Stromal cell of bone marrow (primary cell): ENCODE measurements around the gene KCNMB2.
"Not testable (repeated sequence)": the region's sequence is repeated elsewhere in the genome, so short reads cannot be mapped to it uniquely, and the experiment has no call there.

ENCODE experiments used
- DNase-seq: peaks from one replicate; pipeline ENCODE4 v3.0.0-alpha.2; 2012; ENCODE audit warnings: low read depth

The KCNMB2 gene

DNA sequence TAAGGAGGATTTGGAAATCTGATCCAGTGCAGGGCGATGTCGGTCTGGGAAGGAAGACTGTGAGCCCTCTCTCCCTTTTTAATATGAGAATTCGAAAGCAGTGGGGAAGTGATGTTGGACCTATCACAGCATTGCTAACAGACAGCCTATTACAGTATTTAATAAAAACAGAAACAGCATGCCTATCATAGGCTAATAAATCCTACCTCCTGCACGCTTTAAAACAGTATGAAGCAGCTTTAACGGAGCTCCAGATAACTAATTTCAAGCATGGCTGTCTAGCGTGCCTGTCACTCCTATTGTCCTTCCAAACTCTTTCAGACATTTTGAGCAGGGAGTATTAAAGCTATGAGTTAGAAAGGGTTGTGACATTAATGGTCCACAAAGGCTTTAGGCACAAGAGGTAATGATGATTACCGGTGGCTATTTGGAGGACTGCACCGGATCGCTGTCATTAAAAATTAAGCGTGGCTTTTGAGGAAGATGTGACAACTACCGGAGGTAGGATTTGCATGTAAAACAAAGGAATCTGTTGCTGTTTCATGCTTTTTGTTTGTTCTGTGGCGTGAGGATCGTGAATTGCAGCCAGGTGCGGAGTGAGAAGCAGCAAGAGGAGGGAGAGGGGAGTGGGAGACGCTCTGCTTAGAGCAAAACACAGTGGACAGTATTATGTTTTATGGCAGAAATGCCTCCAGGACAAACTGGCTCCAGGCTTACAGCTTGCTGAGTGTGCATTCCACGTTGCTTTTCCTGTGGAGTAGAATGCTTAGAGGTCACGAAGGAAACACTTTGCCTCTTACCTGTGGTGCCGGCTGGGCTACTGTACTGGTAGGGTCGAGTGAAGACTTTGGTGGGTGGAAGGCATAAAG lies at the start of gene KCNMB2:
KCNMB2 (plus strand) TSS at position 226 of the 869 bp plus-strand sequence.
- peak; percentile 9 for DNase-seq

DNA sequence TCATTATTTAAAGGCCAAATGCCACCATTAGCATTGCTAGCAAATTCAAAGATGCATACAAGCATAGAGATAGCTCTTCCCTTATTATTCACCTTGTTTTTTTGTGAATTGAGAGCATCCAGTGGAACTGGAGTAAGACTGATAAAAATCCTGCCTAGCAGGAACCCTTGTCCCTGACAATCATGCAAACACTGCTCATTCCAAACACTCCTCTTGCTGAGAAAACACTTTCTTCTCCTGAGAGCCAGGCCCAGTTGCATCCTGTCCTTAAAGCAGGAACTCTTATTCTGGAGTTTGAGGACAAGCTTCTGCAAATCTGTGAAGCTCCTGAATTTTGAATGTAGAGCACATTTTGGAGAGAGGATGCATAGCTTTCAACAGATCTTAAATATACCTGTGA lies 49.3 kb upstream of the KCNMB2 start:
- DNase-seq: no peak

DNA sequence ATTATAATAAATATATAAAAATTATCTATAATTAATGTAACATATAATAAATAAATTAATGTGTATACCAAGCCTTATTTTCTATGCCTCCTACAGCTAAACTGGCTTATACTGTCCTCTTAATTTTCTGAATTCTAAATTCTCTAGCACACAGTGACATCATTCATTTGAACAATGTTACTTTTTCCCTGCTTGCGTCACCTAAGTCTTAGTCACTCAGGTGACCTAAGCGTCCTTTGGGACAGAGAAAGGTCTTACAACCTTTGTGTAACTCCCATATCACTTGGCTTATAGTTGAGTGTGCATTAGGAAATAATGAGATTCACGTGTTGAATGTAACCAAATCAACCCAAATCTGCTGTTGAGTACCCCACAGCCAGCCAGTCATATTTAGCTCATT lies 48.5 kb upstream of the KCNMB2 start:
- DNase-seq: no peak

DNA sequence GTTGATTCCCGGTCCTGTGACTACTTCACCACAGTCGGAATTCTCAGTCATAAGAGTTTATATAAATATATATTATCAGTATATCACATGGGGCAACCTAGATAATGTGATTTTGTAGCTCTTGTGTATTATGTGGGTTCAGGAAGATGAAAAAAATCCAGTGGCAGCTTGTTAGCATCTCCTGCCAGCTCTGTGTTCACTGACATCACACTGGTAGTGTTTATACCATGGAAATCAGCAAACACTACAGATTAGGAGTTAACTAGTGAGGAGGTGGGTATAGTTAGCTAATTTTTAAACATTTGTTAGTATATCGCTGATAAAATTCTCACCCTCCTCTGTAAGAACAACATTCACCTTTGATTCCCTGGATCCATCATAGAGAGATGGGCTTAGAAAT lies 44.5 kb upstream of the KCNMB2 start:
- no peak for DNase-seq

DNA sequence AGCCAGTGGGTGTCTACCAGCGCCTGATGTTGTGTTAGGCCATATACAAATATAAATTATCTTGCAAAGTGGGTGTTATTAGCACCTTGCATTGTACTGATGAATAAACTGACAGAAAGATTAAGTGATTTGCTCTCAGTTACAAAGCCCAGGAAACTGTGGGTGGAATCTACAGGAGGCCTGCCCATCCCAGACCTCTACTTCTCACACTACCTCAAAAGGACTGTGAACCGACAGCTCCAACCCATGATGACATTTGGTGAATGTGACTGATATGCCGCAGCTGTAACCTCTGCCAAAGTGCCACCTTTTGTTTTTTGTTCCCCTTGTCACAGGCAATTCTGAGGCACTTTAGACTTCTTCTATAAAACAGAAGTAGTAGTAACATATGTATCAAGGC lies 43.7 kb upstream of the KCNMB2 start:
- no peak for DNase-seq

DNA sequence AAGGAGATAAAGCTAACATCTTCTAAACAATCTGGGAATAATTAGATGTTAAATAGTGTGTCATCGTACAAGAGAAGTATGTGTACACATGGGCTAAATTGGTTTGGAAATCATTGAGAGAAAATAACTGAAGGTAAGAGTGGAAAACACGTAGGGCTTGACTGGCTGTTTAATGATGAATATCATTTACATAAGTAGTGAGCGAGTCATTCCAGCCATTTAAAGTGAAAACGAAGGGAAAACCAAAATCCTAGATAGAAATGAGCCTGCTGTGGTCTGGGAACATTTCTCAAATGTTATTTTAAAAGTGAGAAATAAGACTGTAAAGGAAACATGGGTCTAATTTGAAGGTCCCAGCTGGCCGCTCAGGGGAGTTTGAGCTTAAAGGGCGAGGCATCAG lies 41.9 kb upstream of the KCNMB2 start:
- DNase-seq: no peak

DNA sequence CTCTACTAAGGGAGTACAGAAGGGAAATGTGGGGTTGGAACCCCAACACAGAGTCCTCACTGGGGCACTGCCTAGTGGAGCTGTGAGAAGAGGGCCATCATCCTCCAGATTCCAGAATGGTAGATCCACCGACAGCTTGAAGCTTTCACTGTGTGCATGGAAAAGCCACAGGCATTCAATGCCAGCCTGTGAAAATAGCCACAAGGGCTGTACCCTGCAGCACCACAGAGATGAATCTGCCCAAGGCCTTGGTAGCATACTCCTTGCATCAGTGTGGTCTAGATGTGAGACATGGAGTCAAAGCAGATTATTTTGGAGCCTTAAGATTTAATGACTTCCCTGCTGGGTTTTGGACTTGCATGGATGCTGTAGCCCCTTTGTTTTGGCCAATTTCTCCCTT lies 39.3 kb upstream of the KCNMB2 start:
- DNase-seq: no peak

DNA sequence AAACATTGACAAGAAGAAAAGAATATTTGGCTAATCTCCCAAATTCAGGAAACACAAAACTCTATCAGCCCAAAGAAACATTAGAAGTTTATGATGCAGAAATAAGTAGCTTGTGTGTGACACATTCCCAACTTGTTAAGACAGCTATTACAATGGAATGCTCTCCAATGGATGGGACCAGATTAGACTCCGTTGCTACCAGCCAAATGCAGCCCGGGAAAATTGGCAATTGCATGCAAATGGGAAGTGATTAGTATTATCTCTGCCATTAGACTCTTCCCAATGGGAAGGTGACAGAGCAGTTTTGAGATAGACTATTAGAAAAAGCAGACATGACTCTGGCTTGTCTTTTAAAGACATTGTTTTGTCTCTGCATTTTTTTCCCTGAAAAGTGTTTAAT lies 37.4 kb upstream of the KCNMB2 start:
- no peak for DNase-seq

DNA sequence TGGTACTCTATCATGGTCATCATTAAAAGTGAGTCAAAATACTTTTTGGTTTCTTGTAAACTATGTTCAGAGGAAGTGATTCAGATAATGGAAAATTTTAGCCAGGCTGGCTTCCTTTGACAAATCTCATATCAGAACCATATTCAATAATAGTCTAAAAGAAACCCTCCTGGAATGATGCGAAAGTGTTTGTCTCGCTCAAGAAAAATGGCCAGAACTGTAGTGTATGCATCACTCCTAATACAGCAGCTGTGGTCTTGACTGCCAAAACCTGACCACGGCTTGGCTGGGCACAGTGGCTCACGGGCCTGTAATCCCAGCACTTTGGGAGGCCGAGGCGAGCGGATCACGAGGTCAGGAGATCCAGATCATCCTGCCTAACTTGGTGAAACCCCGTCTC lies 35.6 kb upstream of the KCNMB2 start:
- peak; percentile 47 for DNase-seq

DNA sequence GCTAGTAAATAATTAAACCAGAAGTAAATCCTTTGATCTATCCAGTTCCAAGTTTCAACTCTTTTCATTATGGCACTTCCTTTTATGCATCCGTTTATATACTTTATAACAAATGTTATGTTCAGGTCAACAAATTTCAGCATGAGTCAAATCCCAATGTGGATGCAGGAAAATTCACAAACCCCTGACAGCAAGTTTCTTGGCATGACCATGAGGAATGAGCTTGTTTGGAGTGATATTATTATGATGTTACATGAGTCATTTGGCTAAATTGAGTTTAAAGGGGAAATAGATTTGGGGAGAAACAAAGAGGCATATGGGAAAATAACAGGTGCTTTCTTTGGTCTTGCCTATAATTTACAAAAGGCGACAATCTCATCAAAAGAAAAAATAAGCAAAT lies 32.1 kb upstream of the KCNMB2 start:
- peak; percentile 49 for DNase-seq

DNA sequence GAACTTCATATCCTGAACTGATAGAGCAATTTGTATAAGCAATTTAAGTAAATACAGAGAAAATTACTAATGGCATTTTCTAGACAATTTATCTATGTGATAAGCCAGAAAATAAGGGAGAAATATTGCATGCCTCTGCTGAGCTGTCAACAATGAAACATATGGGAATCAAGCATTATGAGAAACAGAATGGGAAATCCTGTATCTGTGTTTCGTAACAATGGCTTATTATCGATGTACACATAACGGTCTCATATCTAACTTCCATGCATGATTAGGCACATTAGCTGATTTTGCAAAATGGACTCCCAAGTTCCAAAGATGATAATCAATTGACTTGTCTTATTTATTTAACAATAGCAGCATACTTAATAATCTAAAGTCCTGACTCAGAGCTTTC lies 30.4 kb upstream of the KCNMB2 start:
- DNase-seq: no peak

DNA sequence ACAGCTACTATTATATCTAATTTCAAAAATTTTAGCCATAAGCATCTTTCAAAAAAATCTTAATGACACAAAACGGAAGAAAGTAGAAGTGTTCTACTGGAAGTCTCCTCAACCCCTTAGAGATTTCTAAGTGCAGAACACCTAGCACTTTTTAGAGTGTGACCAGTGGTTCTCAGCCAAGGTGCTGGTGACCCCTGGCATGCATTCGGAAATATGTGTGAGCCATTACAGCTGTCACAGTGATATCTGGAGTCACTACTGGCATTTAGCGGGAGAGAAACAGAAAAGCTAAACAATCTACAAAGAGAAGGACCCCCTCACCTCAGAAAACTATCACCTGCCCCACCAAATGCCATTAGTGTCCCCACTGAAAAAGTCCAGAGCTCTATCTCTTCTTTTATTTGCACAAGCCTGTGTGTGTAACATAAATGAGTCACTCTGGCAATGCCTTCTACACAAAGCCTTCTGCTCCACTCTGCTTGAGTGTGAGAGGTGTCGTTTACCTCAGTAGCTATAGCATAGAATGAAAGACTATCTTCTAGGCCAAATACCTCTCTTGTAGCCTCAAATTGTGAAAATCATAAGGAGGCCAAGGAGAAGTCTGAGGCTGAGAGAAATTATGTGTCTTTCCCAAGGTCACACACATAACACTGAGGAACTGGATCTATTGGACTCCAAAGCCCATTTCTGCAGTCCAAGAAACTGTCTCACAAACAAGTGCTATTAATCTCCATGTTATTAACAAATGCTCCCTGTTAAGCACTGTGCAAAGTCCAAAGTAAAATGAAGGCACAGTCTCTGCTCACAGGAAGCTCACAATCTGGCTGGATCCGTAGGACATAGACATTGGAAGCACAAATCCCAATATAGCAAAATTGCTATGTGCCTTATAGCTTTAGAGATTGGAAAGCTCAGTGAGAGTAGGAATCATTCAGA lies 28.5 kb upstream of the KCNMB2 start:
- no peak for DNase-seq

DNA sequence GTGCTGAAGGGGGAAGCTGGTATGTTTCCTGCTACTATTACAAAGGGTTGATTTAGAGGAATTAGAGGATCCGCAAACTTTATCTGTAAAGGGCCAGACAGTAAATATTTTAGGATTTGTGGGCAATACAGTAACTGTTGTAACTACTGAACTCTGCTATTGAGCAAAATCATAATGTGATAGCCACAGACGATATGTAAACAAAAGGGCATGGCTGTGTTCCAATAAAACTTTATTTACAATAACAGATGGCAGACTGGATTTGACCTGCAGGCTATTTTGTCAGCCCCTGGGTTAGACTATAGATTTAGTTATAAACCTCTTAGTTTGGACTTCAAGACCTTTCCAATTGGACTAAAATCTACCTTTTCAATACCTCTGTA lies 27.8 kb upstream of the KCNMB2 start:
- DNase-seq: no peak

DNA sequence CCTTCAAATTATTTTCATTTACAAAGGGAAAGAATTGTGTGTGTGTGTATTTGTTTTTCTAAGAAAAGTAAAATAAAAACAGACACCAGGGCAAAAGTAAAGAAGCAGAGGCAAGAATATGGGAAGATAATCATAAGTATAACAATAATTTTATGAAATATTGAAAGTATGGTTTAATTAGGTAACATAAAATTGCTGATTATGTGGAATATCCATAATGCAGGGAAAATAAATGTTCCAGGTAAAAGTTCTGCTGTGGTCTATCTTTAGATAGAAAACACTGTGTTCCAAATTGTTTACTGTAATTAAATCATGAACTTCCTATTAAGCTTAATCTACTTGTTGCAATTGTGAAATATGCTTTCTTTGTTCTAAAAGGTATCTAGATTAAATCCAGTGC lies 25.7 kb upstream of the KCNMB2 start:
- DNase-seq: no peak

DNA sequence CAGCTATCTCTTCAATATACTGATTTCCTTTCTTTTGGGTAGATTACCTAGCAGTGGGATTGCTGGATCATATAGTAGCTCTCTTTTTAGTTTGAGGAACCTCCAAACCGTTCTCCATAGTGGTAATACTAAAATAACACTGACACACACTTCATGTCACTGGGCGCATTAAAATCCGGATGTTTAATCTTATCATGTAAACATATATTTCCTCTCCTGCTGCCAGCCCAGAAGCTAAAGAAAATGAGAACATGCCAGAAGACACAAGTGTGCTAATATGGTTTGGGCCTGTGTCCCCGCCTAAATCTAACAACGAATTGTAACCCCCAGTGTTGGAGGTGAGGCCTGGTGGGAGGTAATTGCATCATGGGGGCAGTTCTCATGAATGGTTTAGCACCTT lies 23.6 kb upstream of the KCNMB2 start:
- DNase-seq: no peak

DNA sequence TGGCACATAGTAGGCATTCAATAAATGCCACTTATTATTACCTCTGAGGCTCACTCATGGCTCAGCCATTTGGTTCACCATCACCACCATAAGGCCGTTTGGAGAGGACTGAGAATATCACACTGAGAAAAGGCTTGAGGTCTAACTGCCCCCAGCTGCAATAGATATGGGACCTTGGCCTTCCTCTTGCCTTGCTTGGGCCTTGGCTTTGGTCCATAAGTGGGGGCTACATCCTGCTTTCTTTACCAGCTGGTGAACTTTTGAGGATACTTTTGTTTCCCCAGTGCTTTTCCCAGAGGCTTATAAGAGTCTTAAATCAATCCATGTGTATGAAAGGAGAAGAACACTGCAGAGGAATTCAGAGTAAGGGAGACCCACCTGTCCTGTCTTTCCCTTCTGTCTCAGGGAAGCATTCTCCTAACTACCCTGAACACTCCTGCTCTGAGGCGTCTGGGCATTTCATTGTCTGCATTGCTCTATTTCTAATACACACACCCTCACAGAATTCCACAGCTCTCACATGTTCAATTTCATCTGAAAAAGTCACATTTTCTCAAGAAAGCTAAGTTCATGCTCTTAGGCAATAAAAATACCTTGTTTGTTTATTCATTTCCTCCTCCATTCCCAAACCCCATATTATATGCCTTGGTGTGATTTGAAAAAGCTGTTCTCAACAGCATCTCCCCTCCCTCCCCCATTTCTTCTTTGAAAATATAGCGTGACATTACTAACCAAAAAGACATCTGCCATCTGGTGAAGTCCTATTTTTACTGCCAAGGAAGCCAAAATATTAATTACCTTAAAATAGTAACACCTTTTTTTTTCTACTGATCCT lies 22.5 kb upstream of the KCNMB2 start:
- no peak for DNase-seq

DNA sequence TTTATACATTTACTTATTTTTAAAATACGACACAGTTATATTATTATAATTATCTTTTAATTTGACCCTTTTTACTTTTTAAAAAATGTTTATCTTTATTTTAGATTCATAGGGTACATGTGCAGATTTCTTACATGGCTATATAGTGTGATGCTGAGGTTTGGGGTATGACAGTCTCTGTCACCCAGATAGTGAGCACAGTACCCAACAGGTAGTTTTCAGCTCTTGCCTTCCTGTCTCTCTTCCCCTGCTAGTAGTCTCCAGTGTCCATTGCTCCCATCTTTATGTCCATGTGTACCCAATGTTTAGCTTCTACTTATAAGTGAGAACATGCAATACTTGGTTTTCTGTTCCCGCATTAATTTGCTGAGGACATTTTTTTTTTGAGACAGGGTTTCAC lies 21.8 kb upstream of the KCNMB2 start:
- no peak for DNase-seq

DNA sequence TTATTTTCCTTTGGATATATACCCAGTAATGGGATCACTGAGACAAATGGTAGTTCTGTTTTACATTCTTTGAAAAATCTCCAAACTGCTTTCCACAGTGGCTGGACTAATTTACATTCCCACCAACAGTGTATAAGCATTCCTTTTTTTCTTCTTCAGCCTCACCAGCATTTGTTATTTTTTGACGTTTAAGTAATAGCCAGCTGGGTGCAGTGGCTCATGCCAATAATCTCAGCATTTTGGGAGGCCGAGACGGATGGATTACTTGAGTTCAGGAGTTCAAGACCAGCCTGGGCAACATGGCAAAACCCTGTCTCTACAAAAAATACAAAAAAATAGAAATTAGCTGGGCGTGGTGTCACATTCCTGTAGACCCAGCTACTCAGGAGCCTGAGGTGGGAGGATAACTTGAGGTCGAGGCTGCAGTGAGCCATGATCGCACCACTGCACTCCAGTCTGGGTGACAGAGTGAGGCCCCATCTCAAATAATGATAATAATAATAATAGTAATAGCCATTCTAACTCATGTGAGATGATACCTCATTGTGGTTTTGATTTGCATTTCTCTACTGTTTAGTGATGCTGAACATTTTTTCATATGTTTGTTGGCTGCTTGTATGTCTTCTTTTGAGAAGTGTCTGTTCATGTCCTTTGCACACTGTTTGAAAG lies 21.0 kb upstream of the KCNMB2 start:
- not testable (repeated sequence) for DNase-seq

DNA sequence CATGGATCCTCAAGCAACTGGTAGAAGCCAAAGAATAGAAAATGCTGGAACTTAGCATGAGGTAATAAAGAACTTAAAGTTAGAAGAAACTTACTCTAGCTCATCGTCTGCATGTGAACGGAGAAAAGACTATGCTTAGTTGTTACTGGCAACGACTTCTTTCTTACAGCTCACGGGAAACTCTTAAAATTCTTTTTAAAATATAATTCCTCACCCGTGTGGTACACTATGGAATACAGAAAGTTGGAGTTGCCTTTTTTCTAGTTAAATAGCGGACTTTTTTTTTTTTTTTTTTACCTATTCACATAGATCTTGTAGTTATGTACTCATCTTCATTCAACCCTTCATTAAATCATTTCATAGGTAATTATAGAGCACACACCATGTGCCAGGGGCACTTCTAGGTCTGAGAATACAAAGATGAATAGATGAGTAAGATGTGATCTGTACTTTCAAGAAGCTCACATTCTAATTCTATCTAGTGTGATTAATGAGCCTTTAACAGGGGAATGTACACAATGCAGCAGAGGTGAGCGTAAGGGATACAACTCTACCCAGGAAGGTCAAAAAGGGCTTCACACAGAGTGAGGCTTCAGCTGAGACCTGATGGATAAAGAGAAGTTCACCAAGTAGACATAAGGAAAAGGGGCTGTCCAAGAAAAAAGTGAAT lies 18.4 kb upstream of the KCNMB2 start:
- no peak for DNase-seq

DNA sequence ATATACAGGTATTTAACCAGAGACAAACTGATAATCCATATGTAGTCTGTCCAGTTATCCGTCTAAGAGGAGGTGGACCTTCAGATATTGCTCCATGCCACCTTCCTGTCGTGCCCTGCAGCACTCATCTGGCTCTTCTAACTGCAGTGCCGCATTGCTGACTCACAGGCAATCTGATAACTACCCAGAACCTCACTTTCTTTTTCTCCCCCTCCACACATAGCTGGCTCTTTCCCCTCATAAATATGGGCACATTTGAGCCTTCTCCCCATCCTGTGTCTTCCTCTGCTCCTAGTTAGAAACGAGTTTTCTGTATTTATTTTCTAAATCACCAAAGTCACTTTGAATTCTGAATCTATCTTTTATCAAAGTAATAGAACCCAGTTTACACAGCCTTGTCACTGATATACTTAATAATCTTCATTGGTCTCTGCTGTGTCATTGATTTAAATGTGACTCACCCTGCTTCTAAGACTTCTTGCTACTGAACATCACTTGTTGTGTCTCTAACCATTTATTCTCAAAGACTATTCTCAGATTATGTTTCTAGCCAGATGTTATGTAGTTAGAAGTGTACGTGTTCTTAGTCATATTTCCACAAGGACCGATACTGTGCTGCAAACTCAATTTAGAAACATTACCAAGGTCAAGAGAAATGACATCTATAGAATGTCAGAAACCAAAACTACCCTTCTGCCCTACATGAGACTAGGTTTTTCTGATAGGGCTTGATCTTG lies 17.4 kb upstream of the KCNMB2 start:
- no peak for DNase-seq
